Glutamatergic neuron (in vitro differentiated cells): ENCODE data around the gene HMGN4. TPM values are rescaled to one million over a fixed set of nuclear protein-coding genes. Genes with fewer than 3 reads are reported as not detected.

Experiments
- DNase-seq: peaks from one replicate; pipeline ENCODE4 v3.0.0; 2022
- H3K27ac Mint-ChIP-seq: one replicate; pipeline ENCODE4 v1.8.0; 2020; ENCODE audit warnings: mild to moderate bottlenecking, mixed read lengths, inconsistent platforms; ENCODE audit not compliant: unreplicated experiment
- H3K27me3 Mint-ChIP-seq: one replicate; pipeline ENCODE4 v1.8.0; 2020; ENCODE audit warnings: mild to moderate bottlenecking, moderate library complexity, mixed read lengths, inconsistent platforms; ENCODE audit not compliant: unreplicated experiment
- H3K36me3 Mint-ChIP-seq: one replicate; pipeline ENCODE4 v1.8.0; 2020; ENCODE audit warnings: mild to moderate bottlenecking, mixed read lengths, inconsistent platforms; ENCODE audit not compliant: unreplicated experiment
- H3K4me1 Mint-ChIP-seq: one replicate; pipeline ENCODE4 v1.8.0; 2020; ENCODE audit warnings: mild to moderate bottlenecking, low read depth, mixed read lengths, inconsistent platforms; ENCODE audit not compliant: unreplicated experiment
- H3K4me3 Mint-ChIP-seq: one replicate; pipeline ENCODE4 v1.8.0; 2020; ENCODE audit warnings: mild to moderate bottlenecking, mixed read lengths, inconsistent platforms; ENCODE audit not compliant: unreplicated experiment
- H3K9me3 Mint-ChIP-seq: one replicate; pipeline ENCODE4 v1.8.0; 2020; ENCODE audit warnings: mild to moderate bottlenecking, moderate library complexity, mixed read lengths, inconsistent platforms; ENCODE audit not compliant: unreplicated experiment
- CTCF ChIP-seq: fragments of 200-600 bp; sonication (generic); IDR thresholded peaks from one replicate; pipeline ENCODE4 v1.5.0; 2021; ENCODE audit not compliant: partially characterized antibody, unreplicated experiment
- total RNA-seq: library from RNA; stranded (reverse); fragmentation: NEBNext Ultra II Directional; extraction: Animal tissue kit (Norgen Biotek cat#: 25700); gene quantifications from one replicate; pipeline ENCODE4 v1.2.1, GENCODE V29; 2021; ENCODE audit not compliant: unreplicated experiment

The HMGN4 gene
- total RNA-seq, 1 donor from 2014 or later: 56.9 TPM

- no peak for DNase-seq
- Mint-ChIP-seq H3K4me3 (peak overlapping the region; percentile 68), H3K9me3 (peaks cover 2% of the 10 kb centered on the region), H3K27me3 (peaks cover 5% of the 10 kb centered on the region), H3K36me3 (no peaks in the 10 kb centered on the region), H3K27ac (no peak overlapping the region), H3K4me1 (no peaks in the 10 kb centered on the region)
- no peak for TF ChIP-seq CTCF
Observed at GRCh38 chr6:26593278-26594130, 55.3 kb downstream of the HMGN4 start.

- Mint-ChIP-seq H3K27me3 (peaks cover 5% of the 10 kb centered on the region), H3K4me1 (no peaks in the 10 kb centered on the region), H3K9me3 (peaks cover 2% of the 10 kb centered on the region), H3K27ac (no peak overlapping the region), H3K4me3 (peak overlapping the region; percentile 68), H3K36me3 (no peaks in the 10 kb centered on the region)
- no peak for DNase-seq
- no peak for TF ChIP-seq CTCF
Observed at GRCh38 chr6:26594131-26594498, 55.9 kb downstream of the HMGN4 start.

GRCh38 chr6:26594730-26595632 is 56.8 kb downstream of the HMGN4 start:
- Mint-ChIP-seq H3K27ac (no peak overlapping the region), H3K4me1 (no peaks in the 10 kb centered on the region), H3K4me3 (no peak overlapping the region), H3K9me3 (peaks cover 2% of the 10 kb centered on the region), H3K27me3 (peaks cover 5% of the 10 kb centered on the region), H3K36me3 (no peaks in the 10 kb centered on the region)
- no peak for DNase-seq
- no peak for TF ChIP-seq CTCF

- Mint-ChIP-seq H3K36me3 (no peaks in the 10 kb centered on the region), H3K27ac (no peak overlapping the region), H3K4me3 (no peak overlapping the region), H3K27me3 (peaks cover 5% of the 10 kb centered on the region), H3K9me3 (peaks cover 2% of the 10 kb centered on the region), H3K4me1 (no peaks in the 10 kb centered on the region)
- TF ChIP-seq CTCF: peak; percentile 99
- peak; percentile 96 for DNase-seq
Observed at GRCh38 chr6:26595669-26596269, 57.6 kb downstream of the HMGN4 start.

Other genes starting within 250 kb of the HMGN4 start
- gene BTN3A2, start 173.2 kb upstream of the HMGN4 start, total RNA-seq: 1.3 TPM
- gene BTN2A2, start 155.3 kb upstream of the HMGN4 start, total RNA-seq: 109 TPM
- gene BTN3A1, start 136.1 kb upstream of the HMGN4 start, total RNA-seq: 2.2 TPM
- gene BTN3A3, start 97.9 kb upstream of the HMGN4 start, total RNA-seq: not detected
- 41.6 TPM for gene BTN2A1, start 80.4 kb upstream of the HMGN4 start, total RNA-seq
- not detected for gene BTN1A1, start 38.1 kb upstream of the HMGN4 start, total RNA-seq
- gene ABT1, start 58.6 kb downstream of the HMGN4 start, total RNA-seq: 15.9 TPM
- gene ZNF322, start 121.4 kb downstream of the HMGN4 start, total RNA-seq: 30.8 TPM